Measurements from ENCODE around the gene MYCBP2. TPM values are rescaled to one million over a fixed set of nuclear protein-coding genes. Genes with fewer than 3 reads are reported as not detected.

MYCBP2 gene
- polyA plus RNA-seq, 1 experiment = 49.4 TPM

DNA sequence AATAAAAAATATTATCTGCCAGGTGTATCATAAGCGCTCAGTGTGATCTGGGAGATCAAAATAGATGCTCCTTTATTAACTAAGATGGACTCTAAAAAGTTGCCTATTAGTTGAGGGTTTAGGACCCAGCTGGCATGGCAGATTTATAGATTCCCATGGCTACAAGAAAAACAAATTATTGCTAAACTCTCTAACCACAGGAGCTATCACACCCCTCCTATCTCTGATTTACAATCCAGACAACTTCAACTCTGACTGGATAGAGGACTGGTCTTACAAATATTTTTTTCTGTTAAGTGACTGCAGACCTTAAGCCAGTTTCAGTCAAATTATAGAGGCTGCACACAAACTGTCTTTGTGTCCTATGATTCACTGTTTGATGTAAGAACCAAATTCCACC, 45.4 kb upstream of the MYCBP2 start:
- Histone ChIP-seq H3K27ac (ENCODE audit: low read depth, low read length) (no peak overlapping the region), H3K27me3 (ENCODE audit: control insufficient read depth, insufficient read depth, low read length) (no peaks in the 10 kb centered on the region), H3K9me3 (ENCODE audit: control insufficient read depth, insufficient read depth, low read length) (no peaks in the 10 kb centered on the region), H3K4me3 (ENCODE audit: low read depth, low read length) (no peak overlapping the region)
- ChIA-PET CTCF (no interaction called here), POLR2A (no interaction called here)
- TF ChIP-seq, protein P1, sequence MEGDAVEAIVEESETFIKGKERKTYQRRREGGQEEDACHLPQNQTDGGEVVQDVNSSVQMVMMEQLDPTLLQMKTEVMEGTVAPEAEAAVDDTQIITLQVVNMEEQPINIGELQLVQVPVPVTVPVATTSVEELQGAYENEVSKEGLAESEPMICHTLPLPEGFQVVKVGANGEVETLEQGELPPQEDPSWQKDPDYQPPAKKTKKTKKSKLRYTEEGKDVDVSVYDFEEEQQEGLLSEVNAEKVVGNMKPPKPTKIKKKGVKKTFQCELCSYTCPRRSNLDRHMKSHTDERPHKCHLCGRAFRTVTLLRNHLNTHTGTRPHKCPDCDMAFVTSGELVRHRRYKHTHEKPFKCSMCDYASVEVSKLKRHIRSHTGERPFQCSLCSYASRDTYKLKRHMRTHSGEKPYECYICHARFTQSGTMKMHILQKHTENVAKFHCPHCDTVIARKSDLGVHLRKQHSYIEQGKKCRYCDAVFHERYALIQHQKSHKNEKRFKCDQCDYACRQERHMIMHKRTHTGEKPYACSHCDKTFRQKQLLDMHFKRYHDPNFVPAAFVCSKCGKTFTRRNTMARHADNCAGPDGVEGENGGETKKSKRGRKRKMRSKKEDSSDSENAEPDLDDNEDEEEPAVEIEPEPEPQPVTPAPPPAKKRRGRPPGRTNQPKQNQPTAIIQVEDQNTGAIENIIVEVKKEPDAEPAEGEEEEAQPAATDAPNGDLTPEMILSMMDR (IDR thresholded peaks at IDR 0.05; ENCODE audit: low read depth, low read length) = no peak
- no peak for DNase-seq (ENCODE audit: low read depth, low spot score)

DNA sequence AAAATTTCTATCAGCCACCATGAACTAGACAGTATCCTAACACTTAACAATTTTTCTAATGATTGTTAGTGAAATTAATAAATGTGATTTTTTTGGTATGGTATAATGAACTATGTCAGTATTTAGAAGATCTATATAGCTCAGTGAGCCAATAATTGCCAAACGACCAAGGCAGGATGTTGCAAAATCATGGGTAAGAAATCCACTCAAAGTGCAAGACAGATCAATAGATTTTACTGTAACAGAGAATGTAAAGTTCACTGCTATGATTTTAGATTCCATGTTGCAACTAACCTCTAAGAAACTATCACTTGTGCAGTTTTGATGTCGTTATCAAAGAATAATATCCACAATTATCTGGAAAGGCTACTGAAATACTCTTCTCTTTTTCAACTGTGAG, 44.0 kb upstream of the MYCBP2 start:
- Histone ChIP-seq H3K27ac (ENCODE audit: low read depth, low read length) (no peak overlapping the region), H3K4me3 (ENCODE audit: low read depth, low read length) (no peak overlapping the region), H3K9me3 (ENCODE audit: control insufficient read depth, insufficient read depth, low read length) (no peaks in the 10 kb centered on the region), H3K27me3 (ENCODE audit: control insufficient read depth, insufficient read depth, low read length) (no peaks in the 10 kb centered on the region)
- TF ChIP-seq, protein P1 (IDR thresholded peaks at IDR 0.05; ENCODE audit: low read depth, low read length) = no peak
- CTCF ChIA-PET = no interaction called here
- DNase-seq (ENCODE audit: low read depth, low spot score) = no peak
- POLR2A ChIA-PET = no interaction called here

DNA sequence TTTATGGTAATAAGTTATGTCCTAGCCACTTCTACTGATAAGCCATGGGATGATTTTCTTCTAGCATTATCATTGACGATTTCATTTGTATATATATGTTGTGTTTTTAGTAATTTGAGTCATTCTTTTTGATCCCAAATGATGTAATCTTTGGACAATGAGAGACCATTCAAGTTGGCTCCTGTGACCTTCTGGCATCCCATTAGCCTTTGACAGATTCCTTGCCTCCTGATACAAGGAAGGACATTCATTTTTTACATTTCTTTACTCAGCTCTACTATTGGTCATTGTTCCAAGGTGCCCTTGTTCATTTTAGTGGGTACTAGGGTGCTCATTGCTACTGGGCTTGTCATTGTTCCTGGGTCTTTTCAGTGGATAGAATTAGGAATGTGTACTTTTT, 35.3 kb upstream of the MYCBP2 start:
- TF ChIP-seq, protein P1 (IDR thresholded peaks at IDR 0.05; ENCODE audit: low read depth, low read length) = no peak
- POLR2A ChIA-PET = no interaction called here
- CTCF ChIA-PET = no interaction called here
- Histone ChIP-seq H3K27me3 (ENCODE audit: control insufficient read depth, insufficient read depth, low read length) (no peaks in the 10 kb centered on the region), H3K27ac (ENCODE audit: low read depth, low read length) (no peak overlapping the region), H3K4me3 (ENCODE audit: low read depth, low read length) (no peak overlapping the region), H3K9me3 (ENCODE audit: control insufficient read depth, insufficient read depth, low read length) (no peaks in the 10 kb centered on the region)
- DNase-seq (ENCODE audit: low read depth, low spot score) = no peak

DNA sequence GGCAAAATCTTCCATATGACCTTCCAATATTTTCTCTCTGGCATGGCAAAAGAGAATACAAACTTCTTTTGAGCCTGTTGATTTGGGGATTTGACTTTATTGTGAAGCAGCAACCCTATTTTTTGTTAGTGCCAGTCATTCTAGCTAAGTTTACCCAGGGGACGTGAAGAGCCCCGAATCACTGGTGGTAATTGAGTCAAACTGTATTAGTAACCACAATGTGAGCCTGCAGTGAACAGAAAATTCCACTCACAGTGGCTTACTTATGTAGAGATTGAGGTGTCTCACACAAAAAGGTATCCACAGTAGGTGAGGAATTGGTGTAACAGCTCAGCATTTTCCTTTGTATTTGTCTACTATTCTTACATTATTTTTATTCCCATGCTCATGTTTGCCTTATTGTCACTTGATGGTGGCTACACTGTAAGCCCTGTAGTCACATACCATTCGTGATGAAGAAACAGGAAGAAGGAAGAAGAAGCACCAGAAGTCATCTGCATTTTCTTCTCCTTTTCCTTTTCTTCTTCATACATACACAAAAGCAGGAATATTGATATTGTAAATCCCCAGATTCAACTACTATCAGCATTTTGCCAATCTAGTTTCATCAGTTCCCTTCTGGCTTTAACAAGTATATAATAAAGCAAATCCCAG, 33.3 kb upstream of the MYCBP2 start:
- no peaks in the 10 kb centered on the region for H3K9me3 ChIP-seq (ENCODE audit: control insufficient read depth, insufficient read depth, low read length)
- peaks cover 2% of the 10 kb centered on the region for H3K27me3 ChIP-seq (ENCODE audit: control insufficient read depth, insufficient read depth, low read length)
- TF ChIP-seq, protein P1 (IDR thresholded peaks at IDR 0.05; ENCODE audit: low read depth, low read length) = no peak
- H3K27ac ChIP-seq (ENCODE audit: low read depth, low read length) = no peak overlapping the region
- H3K4me3 ChIP-seq (ENCODE audit: low read depth, low read length) = no peak overlapping the region
- POLR2A ChIA-PET = no interaction called here
- DNase-seq (ENCODE audit: low read depth, low spot score) = no peak
- CTCF ChIA-PET = no interaction called here

DNA sequence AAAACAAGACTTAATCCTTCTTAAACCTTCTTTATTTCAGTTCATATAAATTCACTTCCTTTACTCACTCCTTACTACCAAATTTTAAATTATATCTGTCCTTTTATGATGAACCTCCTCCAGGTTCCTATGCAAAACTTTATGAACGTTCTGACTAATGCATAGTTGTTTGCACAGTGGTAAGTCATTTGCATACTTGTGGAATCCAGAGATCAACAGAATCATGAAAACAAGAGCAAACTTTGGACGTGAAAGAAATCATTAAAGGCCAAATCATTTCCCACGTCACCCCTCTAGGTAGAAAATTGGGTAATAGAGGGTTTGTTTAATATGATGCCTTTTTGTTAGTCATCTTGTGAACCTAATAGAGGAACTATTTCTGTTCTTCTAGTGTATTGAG, 32.3 kb upstream of the MYCBP2 start:
- no peak overlapping the region for H3K4me3 ChIP-seq (ENCODE audit: low read depth, low read length)
- H3K9me3 ChIP-seq (ENCODE audit: control insufficient read depth, insufficient read depth, low read length) = no peaks in the 10 kb centered on the region
- POLR2A ChIA-PET = no interaction called here
- TF ChIP-seq, protein P1 (IDR thresholded peaks at IDR 0.05; ENCODE audit: low read depth, low read length) = no peak
- no peak for DNase-seq (ENCODE audit: low read depth, low spot score)
- H3K27me3 ChIP-seq (ENCODE audit: control insufficient read depth, insufficient read depth, low read length) = peaks cover 5% of the 10 kb centered on the region
- CTCF ChIA-PET = no interaction called here
- H3K27ac ChIP-seq (ENCODE audit: low read depth, low read length) = no peak overlapping the region

Data from AG04450 (cell line).